ENCODE measurements around the gene NUBPL. TPM values are rescaled to one million over a fixed set of nuclear protein-coding genes. Genes with fewer than 3 reads are reported as not detected.

The NUBPL gene
- polyA plus RNA-seq, 2 of the 4 experiments (the other 2 are of a cell fraction), result 7.6 to 14.1 TPM

DNA sequence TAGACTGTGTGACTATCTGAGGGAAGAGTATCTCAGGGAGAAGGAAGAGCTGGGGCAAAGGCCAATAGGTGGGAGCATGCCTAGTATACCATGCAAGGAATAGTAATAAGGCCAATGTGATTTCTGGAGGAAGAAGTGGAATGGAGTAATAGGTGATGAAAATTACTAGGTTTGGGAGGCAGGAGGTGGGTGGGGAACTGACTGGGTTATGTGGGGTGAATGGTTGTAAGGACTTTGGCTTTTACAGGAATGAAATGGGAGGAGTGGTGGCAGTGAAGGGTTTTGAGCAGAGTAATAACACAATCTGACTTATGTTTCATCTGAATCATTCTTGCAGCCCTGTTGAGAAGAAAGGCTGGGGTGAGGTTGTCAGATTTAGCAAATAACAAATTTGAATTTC is 30.9 kb downstream of the NUBPL start:
- no peak for ATAC-seq
- no peak overlapping the region for H3K27ac ChIP-seq
- no peaks in the 10 kb centered on the region for H3K9me3 ChIP-seq
- POLR2A ChIA-PET, result no interaction called here
- FAIRE-seq, result no peak
- CTCF ChIA-PET, result interaction anchor here (0.5 kb wide), 1 partner anchor 21 kb away, joined by 3 read pairs; no protein-coding TSS in a partner anchor
- TF ChIP-seq CEBPB (IDR thresholded peaks at IDR 0.05) (no peak), FOSB (CRISPR knock-in tag; IDR thresholded peaks at IDR 0.05) (no peak), ELK1 (IDR thresholded peaks at IDR 0.05; ENCODE audit: low read depth, low read length) (no peak), JUN (IDR thresholded peaks at IDR 0.05) (no peak), E2F6 (IDR thresholded peaks at IDR 0.05; ENCODE audit: borderline replicate concordance, low read depth) (no peak), HOXB13 (CRISPR knock-in tag; IDR thresholded peaks at IDR 0.05; ENCODE audit: low read depth) (no peak), RAD21 (conservative IDR thresholded peaks at IDR 0.05 in 1 of 2, IDR thresholded peaks at IDR 0.05 in 1 of 2) (no peak), HOXA7 (CRISPR knock-in tag; IDR thresholded peaks at IDR 0.05) (no peak), FOSL2 (IDR thresholded peaks at IDR 0.05) (no peak), FOSL2 (CRISPR knock-in tag; IDR thresholded peaks at IDR 0.05) (no peak), HMGXB4 (CRISPR knock-in tag; IDR thresholded peaks at IDR 0.05; ENCODE audit: borderline replicate concordance) (no peak), NR3C1 (IDR thresholded peaks at IDR 0.05) (no peak), MYC (IDR thresholded peaks at IDR 0.05; ENCODE audit: borderline replicate concordance, low read length) (no peak), CHD2 (IDR thresholded peaks at IDR 0.05; ENCODE audit: low read length, partially characterized antibody) (no peak), ESRRA (IDR thresholded peaks at IDR 0.05; ENCODE audit: borderline replicate concordance, low read length) (no peak), BCL3 (IDR thresholded peaks at IDR 0.05) (no peak), RCOR1 (IDR thresholded peaks at IDR 0.05; ENCODE audit: low read depth, low read length) (no peak)
- TF ChIP-seq, protein P1, sequence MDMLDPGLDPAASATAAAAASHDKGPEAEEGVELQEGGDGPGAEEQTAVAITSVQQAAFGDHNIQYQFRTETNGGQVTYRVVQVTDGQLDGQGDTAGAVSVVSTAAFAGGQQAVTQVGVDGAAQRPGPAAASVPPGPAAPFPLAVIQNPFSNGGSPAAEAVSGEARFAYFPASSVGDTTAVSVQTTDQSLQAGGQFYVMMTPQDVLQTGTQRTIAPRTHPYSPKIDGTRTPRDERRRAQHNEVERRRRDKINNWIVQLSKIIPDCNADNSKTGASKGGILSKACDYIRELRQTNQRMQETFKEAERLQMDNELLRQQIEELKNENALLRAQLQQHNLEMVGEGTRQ (IDR thresholded peaks at IDR 0.05), result no peak
- TF ChIP-seq, protein P2, sequence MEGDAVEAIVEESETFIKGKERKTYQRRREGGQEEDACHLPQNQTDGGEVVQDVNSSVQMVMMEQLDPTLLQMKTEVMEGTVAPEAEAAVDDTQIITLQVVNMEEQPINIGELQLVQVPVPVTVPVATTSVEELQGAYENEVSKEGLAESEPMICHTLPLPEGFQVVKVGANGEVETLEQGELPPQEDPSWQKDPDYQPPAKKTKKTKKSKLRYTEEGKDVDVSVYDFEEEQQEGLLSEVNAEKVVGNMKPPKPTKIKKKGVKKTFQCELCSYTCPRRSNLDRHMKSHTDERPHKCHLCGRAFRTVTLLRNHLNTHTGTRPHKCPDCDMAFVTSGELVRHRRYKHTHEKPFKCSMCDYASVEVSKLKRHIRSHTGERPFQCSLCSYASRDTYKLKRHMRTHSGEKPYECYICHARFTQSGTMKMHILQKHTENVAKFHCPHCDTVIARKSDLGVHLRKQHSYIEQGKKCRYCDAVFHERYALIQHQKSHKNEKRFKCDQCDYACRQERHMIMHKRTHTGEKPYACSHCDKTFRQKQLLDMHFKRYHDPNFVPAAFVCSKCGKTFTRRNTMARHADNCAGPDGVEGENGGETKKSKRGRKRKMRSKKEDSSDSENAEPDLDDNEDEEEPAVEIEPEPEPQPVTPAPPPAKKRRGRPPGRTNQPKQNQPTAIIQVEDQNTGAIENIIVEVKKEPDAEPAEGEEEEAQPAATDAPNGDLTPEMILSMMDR (IDR thresholded peaks at IDR 0.05), result no peak
- no peak overlapping the region for H3K4me2 ChIP-seq
- no peaks in the 10 kb centered on the region for H3K4me1 ChIP-seq
- no peak for DNase-seq (ENCODE audit: low read depth in 1 of 2, low spot score in 1 of 2)
- H3K4me3 ChIP-seq, result no peak overlapping the region

- ChIA-PET CTCF (no interaction called here), POLR2A (no interaction called here)
- Histone ChIP-seq H3K9me3 (no peaks in the 10 kb centered on the region), H3K4me1 (no peaks in the 10 kb centered on the region), H3K27ac (no peak overlapping the region), H3K4me2 (no peak overlapping the region), H3K4me3 (no peak overlapping the region)
- TF ChIP-seq ZSCAN20 (CRISPR knock-in tag; IDR thresholded peaks at IDR 0.05), result no peak
- FAIRE-seq (no peak), ATAC-seq (no peak), DNase-seq (ENCODE audit: low read depth in 1 of 2, low spot score in 1 of 2) (no peak)
- WGBS (ENCODE audit: missing lambda C conversion rate), result 95% methylated on average over 2 of the region's 2 CpGs
These were observed 31.4 kb downstream of the NUBPL start for GRCh38 chr14:31592631-31593030.

Measured in A549 (cell line).